Esophagus mucosa (tissue), 1 donor: Measurements from ENCODE around the gene PITPNC1. TPM values are rescaled to one million over a fixed set of nuclear protein-coding genes. Genes with fewer than 3 reads are reported as not detected.
"Not testable (repeated sequence)": the region's sequence is repeated elsewhere in the genome, so short reads cannot be mapped to it uniquely, and the experiment has no call there.

ENCODE experiments used
- ATAC-seq: fragments of 200-7000 bp; cut with Tn5 transposase; one replicate; pipeline ENCODE4 v1.9.1; 2020
- total RNA-seq: library from RNA; stranded (reverse); gene quantifications from one replicate; pipeline ENCODE4 v1.2.4, GENCODE V29; 2023
- donor health status: DM: yes; HTN: yes; CAD: no.

Gene PITPNC1
- total RNA-seq, 1 donor from 2014 or later, result 16.0 TPM

- ATAC-seq, result peak; percentile 77
These were observed 114.1 kb downstream of the PITPNC1 start for GRCh38 chr17:67491009-67491680.

- ATAC-seq, result no peak
These were observed 114.6 kb downstream of the PITPNC1 start for GRCh38 chr17:67491681-67492024.

DNA sequence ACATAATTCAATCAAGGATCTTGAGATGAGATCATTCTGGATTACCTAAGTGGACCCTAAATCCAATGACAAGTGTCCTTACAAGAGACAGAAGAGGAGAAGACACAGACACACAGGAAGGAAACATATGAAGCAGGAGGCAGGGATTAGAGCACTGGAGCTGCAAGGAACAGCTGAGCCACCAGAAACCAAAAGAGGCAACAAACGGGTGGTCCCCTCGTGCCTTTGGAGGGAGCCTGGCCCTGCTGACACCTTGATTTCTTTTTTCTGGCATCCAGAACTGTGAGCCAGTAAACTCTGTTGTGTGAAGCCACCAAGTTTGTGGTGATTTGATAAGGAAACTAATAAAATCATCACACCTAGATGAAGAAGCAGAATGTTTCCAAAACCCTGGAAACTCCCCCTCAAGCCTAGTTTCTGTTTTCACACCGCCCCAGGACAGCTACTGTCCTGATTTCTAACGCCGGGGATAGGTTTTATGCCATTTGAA, 115.2 kb downstream of the PITPNC1 start:
- ATAC-seq, result no peak

DNA sequence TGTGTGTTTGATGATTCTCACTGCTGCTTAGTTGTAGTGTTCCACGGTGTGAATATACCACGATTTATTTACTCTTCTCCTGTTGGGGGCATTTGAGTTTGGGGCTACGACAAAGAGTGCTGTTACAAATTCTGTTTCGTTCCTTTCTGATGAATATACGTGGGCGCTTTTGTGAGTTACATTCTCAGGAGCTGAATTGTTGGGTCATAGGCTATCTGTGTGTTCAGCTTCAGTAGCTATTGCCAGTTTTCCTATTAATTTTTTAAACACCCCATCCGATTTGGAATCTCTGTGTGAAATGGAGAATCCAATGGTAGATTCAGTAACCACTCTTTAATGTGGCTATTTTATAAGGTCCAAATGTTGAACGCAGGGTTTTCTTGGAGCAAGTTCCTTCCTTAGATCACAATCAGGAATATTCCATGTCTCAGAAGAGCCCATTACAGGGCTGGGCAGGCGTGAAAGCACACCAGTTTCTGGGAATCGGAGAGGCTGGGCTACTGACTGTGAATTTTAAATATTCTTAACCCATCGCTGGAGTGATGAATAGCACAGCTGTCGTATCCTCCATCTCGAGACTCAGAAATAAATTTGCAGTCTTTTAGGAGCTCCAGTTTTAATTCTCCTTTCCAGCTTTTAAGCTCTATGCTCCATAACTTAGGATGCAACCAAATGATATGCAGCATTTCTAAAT, 115.9 kb downstream of the PITPNC1 start:
- no peak for ATAC-seq

DNA sequence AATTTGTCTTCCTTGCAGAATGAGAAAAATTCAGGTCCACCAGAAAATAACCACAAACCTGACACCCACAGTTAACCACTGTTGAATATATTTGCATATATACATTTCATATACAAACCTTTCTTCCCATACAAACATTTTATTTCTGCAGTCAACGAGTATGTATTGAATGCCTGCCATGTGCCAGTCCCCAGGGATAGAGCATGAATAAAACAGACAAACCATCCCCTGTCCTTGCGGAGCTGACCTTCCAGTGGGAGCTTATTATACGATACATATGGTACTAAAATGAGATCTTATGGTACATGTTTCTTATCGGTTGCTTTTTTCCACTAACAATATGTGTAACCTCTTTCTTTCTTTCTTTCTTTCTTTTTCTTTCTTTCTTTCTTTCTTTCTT, 116.7 kb downstream of the PITPNC1 start:
- ATAC-seq, result no peak

- ATAC-seq, result not testable (repeated sequence)
These were observed 118.5 kb downstream of the PITPNC1 start for GRCh38 chr17:67495534-67495933.

DNA sequence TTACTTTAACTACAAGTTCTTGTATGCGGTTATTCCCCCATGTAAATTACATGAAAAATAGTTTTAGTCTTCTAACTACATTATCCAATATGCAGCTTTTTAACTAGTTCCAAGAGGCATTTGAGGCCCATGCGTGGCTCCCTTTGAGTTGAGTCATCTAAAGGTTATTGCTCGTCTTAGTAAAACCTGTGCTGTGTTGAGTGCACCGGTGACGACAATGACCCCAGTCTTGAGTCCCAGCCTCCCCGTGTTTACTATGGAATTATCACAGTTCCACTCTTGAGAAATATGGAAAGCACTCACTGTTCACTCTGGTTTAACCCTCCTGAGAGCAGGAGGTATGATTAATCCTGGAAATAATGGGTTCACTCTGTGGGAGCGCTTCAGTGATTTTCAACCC, 119.2 kb downstream of the PITPNC1 start:
- ATAC-seq, result no peak

GRCh38 chr17:67499685-67500084, 122.6 kb downstream of the PITPNC1 start:
- ATAC-seq, result no peak

GRCh38 chr17:67500261-67500660, 123.2 kb downstream of the PITPNC1 start:
- no peak for ATAC-seq

DNA sequence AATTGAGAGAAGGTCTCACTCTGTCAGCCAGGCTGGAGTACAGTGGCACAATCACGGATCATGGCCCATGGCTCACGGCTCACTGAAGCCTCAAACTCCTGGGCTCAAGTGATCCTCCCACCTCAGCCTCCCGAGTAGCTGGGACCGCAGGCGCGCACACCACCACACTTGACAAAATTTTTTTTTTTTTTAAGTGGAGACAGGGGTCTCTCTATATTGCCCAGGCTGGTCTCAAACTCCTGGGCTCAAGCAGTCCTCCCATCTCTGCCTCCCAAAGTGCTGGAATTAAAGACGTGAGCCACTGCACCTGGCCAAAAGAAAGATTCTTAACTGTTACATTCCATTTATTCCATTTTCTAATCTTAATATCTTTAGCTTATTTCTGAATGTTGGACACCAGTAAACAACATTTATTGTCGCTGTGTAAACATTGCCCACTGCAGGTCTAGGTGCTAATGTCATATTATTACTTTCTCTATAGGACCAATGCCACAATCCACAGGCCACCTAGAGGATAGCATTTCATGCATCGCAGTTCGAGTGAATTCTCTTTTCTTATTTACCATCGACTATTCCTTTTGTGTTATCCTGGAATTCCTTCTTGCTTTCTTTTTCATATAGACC, 123.7 kb downstream of the PITPNC1 start:
- ATAC-seq, result no peak

- no peak for ATAC-seq
These were observed 125.1 kb downstream of the PITPNC1 start for GRCh38 chr17:67502151-67502550.

DNA sequence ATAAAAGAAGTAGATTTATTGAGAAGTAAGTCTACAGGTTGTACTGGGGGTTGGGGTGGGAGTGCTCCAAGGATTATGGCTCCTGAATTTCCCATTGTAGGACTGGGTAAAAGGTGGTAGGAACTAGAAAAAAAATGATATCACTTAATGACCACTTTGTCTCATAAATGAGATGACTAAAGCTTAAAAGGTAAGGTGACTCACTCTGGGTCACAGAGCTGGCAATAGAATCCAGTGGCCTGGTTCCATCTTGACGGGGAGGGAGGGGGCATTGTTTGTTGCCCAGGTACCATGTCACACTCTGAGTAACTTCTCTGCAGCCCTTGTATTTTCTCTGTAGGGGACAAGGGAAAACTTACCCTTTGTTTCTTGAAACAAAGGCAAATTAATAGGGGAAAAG, 126.1 kb downstream of the PITPNC1 start:
- ATAC-seq, result peak; percentile 28

- no peak for ATAC-seq
These were observed 126.7 kb downstream of the PITPNC1 start for GRCh38 chr17:67503739-67504138.

- no peak for ATAC-seq
These were observed 127.1 kb downstream of the PITPNC1 start for GRCh38 chr17:67504182-67504581.

- no peak for ATAC-seq
These were observed 129.9 kb downstream of the PITPNC1 start for GRCh38 chr17:67506966-67507365.

GRCh38 chr17:67509390-67510287, 132.6 kb downstream of the PITPNC1 start:
- no peak for ATAC-seq

GRCh38 chr17:67511012-67511411, 133.9 kb downstream of the PITPNC1 start:
- ATAC-seq, result no peak

- no peak for ATAC-seq
These were observed 134.7 kb downstream of the PITPNC1 start for GRCh38 chr17:67511804-67512203.

DNA sequence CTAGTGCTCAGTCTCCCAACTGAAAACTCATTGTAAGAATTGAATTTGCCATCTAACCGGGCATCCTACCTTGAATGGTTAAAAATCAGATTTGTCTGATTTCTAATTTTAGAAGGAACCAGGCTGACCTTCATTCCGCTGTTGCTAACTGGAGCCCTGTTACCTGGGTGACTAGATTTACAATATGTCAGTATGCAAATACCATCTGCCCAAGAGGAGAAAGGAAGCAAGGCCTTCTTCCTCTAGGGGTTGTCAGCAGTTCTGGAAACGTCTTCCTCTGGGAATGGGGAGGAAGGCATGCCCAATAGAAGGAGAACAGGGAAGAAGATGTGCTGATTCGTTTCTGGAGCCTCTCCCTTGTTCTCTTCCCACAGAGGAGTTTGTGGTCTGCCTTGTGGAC, 137.9 kb downstream of the PITPNC1 start:
- no peak for ATAC-seq

DNA sequence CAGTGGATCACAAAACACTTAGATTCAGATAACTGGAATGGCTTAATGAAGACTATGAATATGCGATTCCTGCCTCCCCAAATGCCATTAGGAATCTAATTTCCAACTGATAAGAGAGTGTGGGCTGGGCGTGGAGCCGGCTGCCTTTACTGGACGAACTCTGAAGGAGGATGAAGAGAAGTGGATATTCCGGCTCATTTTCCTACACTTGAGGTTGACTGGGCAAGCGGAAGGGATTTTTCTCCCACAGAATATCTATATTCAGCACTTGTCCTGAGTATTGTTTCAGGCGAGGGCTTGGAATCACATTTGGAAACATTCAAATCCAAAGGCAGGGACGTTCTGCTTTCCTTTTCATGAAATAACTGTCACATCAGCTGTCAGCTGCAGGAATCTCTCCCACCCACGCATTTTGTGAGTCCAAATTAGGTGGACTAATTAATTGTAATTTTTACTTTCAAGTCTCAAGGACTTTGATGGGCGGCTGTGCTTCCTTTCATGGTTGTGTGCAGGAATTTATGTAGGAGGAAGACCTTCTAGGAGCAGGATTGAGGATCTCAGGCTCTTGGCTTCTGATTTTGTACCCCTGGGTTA, 138.5 kb downstream of the PITPNC1 start:
- no peak for ATAC-seq

GRCh38 chr17:67516571-67516970, 139.5 kb downstream of the PITPNC1 start:
- not testable (repeated sequence) for ATAC-seq

DNA sequence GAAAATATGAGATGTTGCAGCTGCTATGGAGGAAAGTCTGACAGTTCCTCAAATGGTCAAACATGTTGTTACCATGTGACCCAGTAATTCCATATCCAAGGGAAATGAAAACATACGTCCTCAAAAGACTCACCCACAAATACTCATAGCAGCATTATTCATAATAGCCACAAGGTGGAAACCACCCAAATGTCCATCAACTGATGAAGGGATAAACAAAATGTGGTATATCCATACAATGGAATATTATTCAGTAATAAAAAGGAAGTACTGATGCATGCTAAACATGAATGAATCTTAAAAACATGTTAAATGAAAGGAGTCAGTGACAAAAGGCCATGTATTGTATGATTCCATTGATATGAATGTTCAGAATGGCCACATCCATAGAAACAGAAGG, 140.2 kb downstream of the PITPNC1 start:
- no peak for ATAC-seq
